Loucy (cell line): ENCODE results near the gene SCN2A.

Source experiments
- H2AFZ ChIP-seq: fragments of 200-600 bp; sonication (generic); 2 replicates; pipeline ENCODE4 v1.6.0; 2016; ENCODE audit warnings: antibody characterized with exemption, mild to moderate bottlenecking, low read length, moderate library complexity
- H3F3A ChIP-seq: fragments of 200-600 bp; 2 replicates; pipeline ENCODE4 v1.6.0; 2016; ENCODE audit warnings: antibody characterized with exemption, low read depth, mild to moderate bottlenecking
- H3K27me3 ChIP-seq: fragments of 200-600 bp; sonication (generic); 2 replicates; pipeline ENCODE4 v1.6.1; 2014; ENCODE audit warnings: low read length, mild to moderate bottlenecking; ENCODE audit not compliant: insufficient read depth, poor library complexity, severe bottlenecking
- H3K36me3 ChIP-seq: fragments of 200-600 bp; sonication (generic); 2 replicates; pipeline ENCODE4 v1.6.1; 2016; ENCODE audit warnings: low read length; ENCODE audit not compliant: insufficient read depth
- H3K4me1 ChIP-seq: fragments of 200-600 bp; sonication (generic); 2 replicates; pipeline ENCODE4 v1.5.1; 2014; ENCODE audit warnings: low read length, mild to moderate bottlenecking; ENCODE audit not compliant: insufficient read depth, poor library complexity, severe bottlenecking
- H3K4me2 ChIP-seq: fragments of 200-600 bp; sonication (generic); 2 replicates; pipeline ENCODE4 v1.6.0; 2014; ENCODE audit warnings: antibody characterized with exemption, low read length, low read depth, mild to moderate bottlenecking; ENCODE audit not compliant: poor library complexity, severe bottlenecking
- H3K4me3 ChIP-seq: fragments of 200-600 bp; sonication (generic); 2 replicates; pipeline ENCODE4 v1.5.1; 2014; ENCODE audit warnings: low read length, mild to moderate bottlenecking, mixed read lengths; ENCODE audit not compliant: poor library complexity, severe bottlenecking
- H3K79me2 ChIP-seq: fragments of 200-600 bp; sonication (generic); 2 replicates; pipeline ENCODE4 v1.6.1; 2014; ENCODE audit warnings: low read length; ENCODE audit not compliant: insufficient read depth
- H3K9ac ChIP-seq: fragments of 200-600 bp; sonication (generic); 2 replicates; pipeline ENCODE4 v1.6.0; 2014; ENCODE audit warnings: mild to moderate bottlenecking, low read depth, low read length, moderate library complexity; ENCODE audit not compliant: poor library complexity, severe bottlenecking
- H3K9me2 ChIP-seq: fragments of 200-600 bp; sonication (generic); replicated peaks from 2 replicates; pipeline ENCODE4 v1.6.1; 2016; ENCODE audit warnings: low read depth, low read length, mixed read lengths
- H3K9me3 ChIP-seq: fragments of 200-600 bp; sonication (generic); 2 replicates; pipeline ENCODE4 v1.6.1; 2014; ENCODE audit warnings: mild to moderate bottlenecking, antibody characterized with exemption, low read length, low read depth; ENCODE audit not compliant: insufficient read depth
- H4K20me1 ChIP-seq: fragments of 200-600 bp; sonication (generic); 2 replicates; pipeline ENCODE4 v1.6.0; 2014; ENCODE audit warnings: antibody characterized with exemption, low read length, mild to moderate bottlenecking; ENCODE audit not compliant: insufficient read depth, poor library complexity, severe bottlenecking
- EZH2phosphoT487 ChIP-seq: fragments of 200-600 bp; IDR thresholded peaks from 2 replicates; pipeline ENCODE4 v1.6.1; 2018; ENCODE audit warnings: antibody characterized with exemption, mild to moderate bottlenecking, moderate library complexity, borderline replicate concordance
- TF ChIP-seq, protein P1 (sequence below): fragments of 200-600 bp; sonication (generic); conservative IDR thresholded peaks from 2 replicates; pipeline ENCODE4 v1.5.1; 2014; ENCODE audit warnings: mild to moderate bottlenecking, antibody characterized with exemption, low read length

SCN2A gene

DNA sequence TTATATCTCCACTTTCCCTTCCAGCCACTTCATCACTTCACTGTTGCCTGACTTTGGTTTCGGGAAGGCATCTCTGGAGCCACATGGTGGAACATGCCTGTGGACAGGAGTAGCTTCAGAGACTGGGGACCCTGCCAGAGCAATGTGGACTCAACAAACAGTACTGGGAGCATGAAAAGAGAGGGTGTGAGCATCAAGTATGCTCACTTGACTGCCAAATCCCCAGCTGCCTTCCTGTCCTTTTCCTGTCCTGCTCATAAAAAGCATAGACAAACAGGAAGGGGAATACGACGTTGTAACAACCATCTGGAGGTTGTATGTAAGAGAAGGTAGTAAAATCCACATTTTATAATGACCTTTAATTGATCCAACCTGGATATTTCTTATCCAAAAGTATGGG, 169.0 kb downstream of the SCN2A start:
- Histone ChIP-seq H3K4me3 (peak overlapping the region; percentile 0), H2AFZ (peak overlapping the region; percentile 1; the same call in 1 of the 2 replicates), H3K9ac (peak overlapping the region; percentile 6), H3K4me2 (peak overlapping the region; percentile 30), H3K36me3 (no peaks in the 10 kb centered on the region), H3K9me3 (no peaks in the 10 kb centered on the region), H3K9me2 (no peaks in the 10 kb centered on the region), H3K4me1 (peaks cover 21% of the 10 kb centered on the region), H3K27me3 (no peaks in the 10 kb centered on the region), H3F3A (no peaks in the 10 kb centered on the region), H4K20me1 (no peaks in the 10 kb centered on the region), H3K79me2 (no peaks in the 10 kb centered on the region)
- TF ChIP-seq, protein P1, sequence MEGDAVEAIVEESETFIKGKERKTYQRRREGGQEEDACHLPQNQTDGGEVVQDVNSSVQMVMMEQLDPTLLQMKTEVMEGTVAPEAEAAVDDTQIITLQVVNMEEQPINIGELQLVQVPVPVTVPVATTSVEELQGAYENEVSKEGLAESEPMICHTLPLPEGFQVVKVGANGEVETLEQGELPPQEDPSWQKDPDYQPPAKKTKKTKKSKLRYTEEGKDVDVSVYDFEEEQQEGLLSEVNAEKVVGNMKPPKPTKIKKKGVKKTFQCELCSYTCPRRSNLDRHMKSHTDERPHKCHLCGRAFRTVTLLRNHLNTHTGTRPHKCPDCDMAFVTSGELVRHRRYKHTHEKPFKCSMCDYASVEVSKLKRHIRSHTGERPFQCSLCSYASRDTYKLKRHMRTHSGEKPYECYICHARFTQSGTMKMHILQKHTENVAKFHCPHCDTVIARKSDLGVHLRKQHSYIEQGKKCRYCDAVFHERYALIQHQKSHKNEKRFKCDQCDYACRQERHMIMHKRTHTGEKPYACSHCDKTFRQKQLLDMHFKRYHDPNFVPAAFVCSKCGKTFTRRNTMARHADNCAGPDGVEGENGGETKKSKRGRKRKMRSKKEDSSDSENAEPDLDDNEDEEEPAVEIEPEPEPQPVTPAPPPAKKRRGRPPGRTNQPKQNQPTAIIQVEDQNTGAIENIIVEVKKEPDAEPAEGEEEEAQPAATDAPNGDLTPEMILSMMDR = no peak
- no peak for TF ChIP-seq EZH2phosphoT487

DNA sequence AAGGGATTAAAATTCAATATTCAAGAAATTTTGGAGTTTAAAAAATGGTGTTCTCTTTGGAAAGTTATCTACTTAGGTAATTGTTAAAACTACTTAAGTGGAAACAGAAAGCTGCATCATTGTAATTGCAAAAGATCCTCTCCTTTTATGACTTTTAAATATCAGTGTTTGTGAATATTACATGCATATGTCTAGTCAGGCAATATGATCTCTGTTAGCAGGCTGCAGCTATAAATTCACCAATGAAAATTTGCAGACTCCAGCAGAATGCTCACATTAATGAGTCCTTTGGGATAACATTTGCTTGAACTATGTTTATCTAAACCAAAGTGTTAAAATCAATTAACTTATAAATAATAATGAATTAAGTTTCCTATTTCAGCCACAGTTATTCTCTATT, 171.1 kb downstream of the SCN2A start:
- Histone ChIP-seq H3K27me3 (no peaks in the 10 kb centered on the region), H3K4me2 (no peak overlapping the region), H3K9ac (no peak overlapping the region), H3K4me1 (peaks cover 21% of the 10 kb centered on the region), H2AFZ (no peak overlapping the region), H3K79me2 (no peaks in the 10 kb centered on the region), H4K20me1 (no peaks in the 10 kb centered on the region), H3K9me2 (no peaks in the 10 kb centered on the region), H3K36me3 (no peaks in the 10 kb centered on the region), H3K9me3 (no peaks in the 10 kb centered on the region), H3F3A (no peaks in the 10 kb centered on the region), H3K4me3 (no peak overlapping the region)
- TF ChIP-seq, protein P1 = no peak
- no peak for TF ChIP-seq EZH2phosphoT487

DNA sequence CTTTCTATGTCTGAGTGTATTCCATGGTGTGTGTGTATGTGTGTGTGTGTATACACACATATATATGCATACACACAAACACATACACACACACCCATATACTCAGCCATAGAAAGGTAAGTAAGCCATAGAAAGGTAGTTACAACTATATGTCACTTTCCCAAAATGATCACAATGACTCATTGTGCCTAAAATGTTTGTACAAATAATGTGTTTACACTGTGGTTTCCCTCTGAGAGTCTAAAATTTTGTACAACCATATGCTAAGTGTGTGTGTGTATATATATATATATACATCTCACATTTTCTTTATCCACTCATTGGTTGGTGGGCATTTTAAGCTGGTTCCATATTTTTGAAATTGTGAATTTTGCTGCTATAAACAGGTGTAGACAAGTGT, 175.0 kb downstream of the SCN2A start:
- TF ChIP-seq, protein P1 = no peak
- TF ChIP-seq EZH2phosphoT487 = no peak
- H3K4me2 ChIP-seq = no peak overlapping the region
- H3K27me3 ChIP-seq = no peaks in the 10 kb centered on the region
- H3F3A ChIP-seq = no peaks in the 10 kb centered on the region
- no peaks in the 10 kb centered on the region for H4K20me1 ChIP-seq
- H3K9me3 ChIP-seq = peaks cover 5% of the 10 kb centered on the region; the same call in 1 of the 2 replicates
- H3K4me1 ChIP-seq = no peaks in the 10 kb centered on the region
- H3K4me3 ChIP-seq = no peak overlapping the region
- H3K36me3 ChIP-seq = no peaks in the 10 kb centered on the region
- no peak overlapping the region for H2AFZ ChIP-seq
- H3K79me2 ChIP-seq = no peaks in the 10 kb centered on the region
- no peak overlapping the region for H3K9ac ChIP-seq
- no peaks in the 10 kb centered on the region for H3K9me2 ChIP-seq
